ENCODE measurements around the gene FCMR.
"Not testable (repeated sequence)": the region's sequence is repeated elsewhere in the genome, so short reads cannot be mapped to it uniquely, and the experiment has no call there.

The FCMR gene

GRCh38 chr1:206949641-206950040 is 27.9 kb upstream of the FCMR start:
- no peak for DNase-seq

- DNase-seq, result peak in 4 of 14 donors; percentile 15 to 27 (median 18)
Measured at GRCh38 chr1:206949208-206949607, 27.5 kb upstream of the FCMR start.

- DNase-seq, result no peak
Measured at GRCh38 chr1:206947255-206947654, 25.5 kb upstream of the FCMR start.

- DNase-seq, result no peak
Measured at GRCh38 chr1:206946261-206946660, 24.5 kb upstream of the FCMR start, which contains the start of gene PIGR. Gene PIGR (minus strand): TSS chr1:206946466. CDS start chr1:206940531, 5,935 bp downstream.

GRCh38 chr1:206945779-206946178 is 24.0 kb upstream of the FCMR start:
- DNase-seq, result no peak

GRCh38 chr1:206944703-206945102 is 23.0 kb upstream of the FCMR start:
- DNase-seq, result no peak

GRCh38 chr1:206941766-206942418 is 20.2 kb upstream of the FCMR start:
- DNase-seq, result no peak

GRCh38 chr1:206940588-206940936 is 18.8 kb upstream of the FCMR start:
- no peak for DNase-seq

GRCh38 chr1:206939841-206940587 is 18.3 kb upstream of the FCMR start:
- DNase-seq, result no peak

GRCh38 chr1:206939131-206939530 is 17.4 kb upstream of the FCMR start:
- DNase-seq, result no peak

GRCh38 chr1:206937425-206937824 is 15.7 kb upstream of the FCMR start:
- DNase-seq, result no peak

- peak in 1 of 14 donors; percentile 12 for DNase-seq
Measured at GRCh38 chr1:206935491-206936067, 13.8 kb upstream of the FCMR start.

- DNase-seq, result peak in 1 of 14 donors; percentile 10
Measured at GRCh38 chr1:206933333-206933945, 11.7 kb upstream of the FCMR start.

- no peak for DNase-seq
Measured at GRCh38 chr1:206932177-206932576, 10.4 kb upstream of the FCMR start.

GRCh38 chr1:206931709-206932108 is 10.0 kb upstream of the FCMR start:
- DNase-seq, result no peak

GRCh38 chr1:206930210-206930798 is 8.6 kb upstream of the FCMR start:
- peak in 4 of 14 donors; percentile 12 to 63 (median 30) for DNase-seq

- DNase-seq, result no peak
Measured at GRCh38 chr1:206929524-206929923, 7.8 kb upstream of the FCMR start.

GRCh38 chr1:206926286-206926685 is 4.5 kb upstream of the FCMR start:
- DNase-seq, result peak in 1 of 14 donors; percentile 84

- DNase-seq, result peak in 2 of 14 donors; percentile 9 to 29
Measured at GRCh38 chr1:206925106-206925736, 3.5 kb upstream of the FCMR start.

- DNase-seq, result no peak
Measured at GRCh38 chr1:206924592-206925105, 2.9 kb upstream of the FCMR start.

- not testable (repeated sequence) for DNase-seq
Measured at GRCh38 chr1:206923961-206924557, 2.3 kb upstream of the FCMR start.

Data from C1 segment of cervical spinal cord (tissue), 14 donors.